Stomach (tissue), 9 donors: Measurements from ENCODE around the gene PRMT3. TPM values are rescaled to one million over a fixed set of nuclear protein-coding genes. Genes with fewer than 3 reads are reported as not detected.

ENCODE experiments used
- DNase-seq, 2 donors: peaks; one replicate each; pipeline versions ENCODE4 v3.0.0 to v3.0.0-alpha.2; 2013 to 2019
- H3K27ac ChIP-seq, 5 donors: fragments of 200-600 bp in 4 of 5; sonication (generic) in 4 of 5; one replicate each; pipeline ENCODE4 v1.5.1; 2013 to 2019; ENCODE audit warnings: mild to moderate bottlenecking in 1 of 5, moderate library complexity in 1 of 5
- H3K27me3 ChIP-seq, 3 donors: fragments of 200-600 bp; sonication (generic); one replicate each; pipeline ENCODE4 v1.5.1; 2017 to 2019; ENCODE audit warnings: mixed run types in 1 of 3
- H3K36me3 ChIP-seq, 4 donors: fragments of 200-600 bp; sonication (generic); 1 replicate in 3 of 4; 2 replicates in 1 of 4; pipeline ENCODE4 v1.5.1; 2016 to 2019
- H3K4me1 ChIP-seq, 4 donors: fragments of 200-600 bp; sonication (generic); one replicate each; pipeline ENCODE4 v1.5.1; 2016 to 2019
- H3K4me3 ChIP-seq, 4 donors: fragments of 200-600 bp; sonication (generic) in 3 of 4; one replicate each; pipeline ENCODE4 v1.5.1; 2016 to 2019; ENCODE audit warnings: mild to moderate bottlenecking in 1 of 4
- H3K9me3 ChIP-seq, 4 donors: fragments of 200-600 bp; sonication (generic); one replicate each; pipeline ENCODE4 v1.5.1; 2016 to 2019
- EP300 ChIP-seq: sonication (generic); formaldehyde crosslinking; IDR thresholded peaks from one replicate; pipeline ENCODE4 v1.6.1; 2017; ENCODE audit warnings: antibody characterized with exemption
- POLR2A ChIP-seq, 4 donors: fragments of 450-650 bp; IDR thresholded peaks; one replicate each; pipeline ENCODE4 v1.6.1; 2016; ENCODE audit warnings: antibody characterized with exemption in 4 of 4, control low read depth in 2 of 4, mild to moderate bottlenecking in 1 of 4, moderate library complexity in 1 of 4
- POLR2AphosphoS5 ChIP-seq, 3 donors: sonication (generic); formaldehyde crosslinking; IDR thresholded peaks; one replicate each; pipeline ENCODE4 v1.6.1; 2016; ENCODE audit warnings: antibody characterized with exemption in 3 of 3
- WGBS, 5 donors: extraction: QIAGEN DNeasy Blood & Tissue Kit in 3 of 5; methylation state at CpG; one replicate each; pipeline versions ENCODE4 v1.1.5 to v1.1.7; 2013 to 2018; 5-methylcytosine and 5-hydroxymethylcytosine counted together
- intact Hi-C: fragments of 100-400 bp; cut with DNase I; formaldehyde crosslinking; loops from one replicate; pipeline ENCODE4 v1.15.1; 2023; ENCODE audit warnings: low total_unique reads
- polyA plus RNA-seq, 3 donors: library from polyadenylated mRNA; stranded (reverse); fragments of 200-250 nt; gene quantifications; one replicate each; pipeline ENCODE4 v1.2.3, GENCODE V29; 2013
- total RNA-seq, 5 donors: library from RNA; depleted of rRNA; stranded (reverse); fragments of >200 nt; gene quantifications; one replicate each; pipeline versions ENCODE4 v1.1.0 to v1.2.3, GENCODE V29; 2014 to 2016
- TF ChIP-seq, protein P1 (sequence below), 7 experiments: fragments of 450-650 bp in 4 of 7; fragments of 200-600 bp in 3 of 7; sonication (generic) in 3 of 7; IDR thresholded peaks; one replicate each; pipeline ENCODE4 v1.5.1; 2016 to 2019; ENCODE audit warnings: antibody characterized with exemption in 7 of 7, control low read depth in 2 of 7, mild to moderate bottlenecking in 1 of 7
- donor health status: healthy with polysubstance abuse.
- donor health status: Bipolar disorder and iron deficiency.
- donor health status: healthy.

The PRMT3 gene
- total and polyA plus RNA-seq, 8 donors: 4.7 to 54.5 (median 9.7) TPM

DNA sequence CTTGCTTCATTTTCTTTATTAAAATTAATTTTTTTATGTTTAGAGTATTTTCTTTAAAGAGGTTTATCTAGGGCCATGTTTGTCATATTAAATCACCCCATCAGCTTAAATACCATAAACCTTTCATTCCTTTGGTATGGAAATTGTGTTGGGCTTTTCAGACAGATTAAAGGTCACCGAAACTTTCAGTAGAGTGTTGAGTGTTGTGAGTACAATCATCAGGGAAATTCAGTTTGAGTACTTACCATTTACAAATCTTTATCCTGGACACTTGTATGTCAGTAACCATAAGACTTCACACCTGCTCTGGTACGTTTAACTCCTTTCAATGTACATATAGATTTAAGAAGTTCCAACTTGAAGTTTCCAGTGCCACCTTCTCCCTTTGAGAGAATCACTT lies 12.0 kb downstream of the PRMT3 start:
- Histone ChIP-seq H3K27me3 (no peaks in the 10 kb centered on the region), H3K9me3 (no peaks in the 10 kb centered on the region), H3K4me3 (no peak overlapping the region), H3K27ac (no peak overlapping the region), H3K4me1 (no peaks in the 10 kb centered on the region), H3K36me3 (peaks cover 0 to 82% (median 74%) of the 10 kb centered on the region in 4 donors)
- no peak for DNase-seq
- intact Hi-C loops: no loop called here
- TF ChIP-seq EP300 (no peak), POLR2AphosphoS5 (IDR thresholded peaks at IDR 0.05) (no peak), POLR2A (IDR thresholded peaks at IDR 0.05) (no peak)
- TF ChIP-seq, protein P1, sequence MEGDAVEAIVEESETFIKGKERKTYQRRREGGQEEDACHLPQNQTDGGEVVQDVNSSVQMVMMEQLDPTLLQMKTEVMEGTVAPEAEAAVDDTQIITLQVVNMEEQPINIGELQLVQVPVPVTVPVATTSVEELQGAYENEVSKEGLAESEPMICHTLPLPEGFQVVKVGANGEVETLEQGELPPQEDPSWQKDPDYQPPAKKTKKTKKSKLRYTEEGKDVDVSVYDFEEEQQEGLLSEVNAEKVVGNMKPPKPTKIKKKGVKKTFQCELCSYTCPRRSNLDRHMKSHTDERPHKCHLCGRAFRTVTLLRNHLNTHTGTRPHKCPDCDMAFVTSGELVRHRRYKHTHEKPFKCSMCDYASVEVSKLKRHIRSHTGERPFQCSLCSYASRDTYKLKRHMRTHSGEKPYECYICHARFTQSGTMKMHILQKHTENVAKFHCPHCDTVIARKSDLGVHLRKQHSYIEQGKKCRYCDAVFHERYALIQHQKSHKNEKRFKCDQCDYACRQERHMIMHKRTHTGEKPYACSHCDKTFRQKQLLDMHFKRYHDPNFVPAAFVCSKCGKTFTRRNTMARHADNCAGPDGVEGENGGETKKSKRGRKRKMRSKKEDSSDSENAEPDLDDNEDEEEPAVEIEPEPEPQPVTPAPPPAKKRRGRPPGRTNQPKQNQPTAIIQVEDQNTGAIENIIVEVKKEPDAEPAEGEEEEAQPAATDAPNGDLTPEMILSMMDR (IDR thresholded peaks at IDR 0.05): no peak
- WGBS, 5 donors: 71 to 91% (median 78%) methylated on average over 2 of the region's 2 CpGs

DNA sequence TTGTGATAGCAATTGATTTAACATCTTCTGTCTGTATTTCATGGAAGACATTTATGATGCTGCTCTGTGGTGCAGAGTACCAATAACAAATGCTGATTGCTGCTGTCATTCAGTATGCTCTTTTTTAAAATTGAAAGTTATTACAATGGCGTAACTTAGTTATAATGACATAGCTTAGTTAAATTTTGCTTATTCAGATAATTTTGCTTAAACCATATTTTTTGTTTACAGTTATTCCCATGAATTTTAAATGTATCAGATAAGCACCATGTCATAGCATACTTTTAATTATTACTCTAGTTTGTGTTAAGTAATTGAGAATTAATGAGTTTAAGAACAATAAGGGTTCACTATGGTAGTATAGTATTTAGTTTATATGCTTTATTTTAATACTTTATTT lies 15.5 kb downstream of the PRMT3 start:
- TF ChIP-seq, protein P1 (IDR thresholded peaks at IDR 0.05): no peak
- TF ChIP-seq EP300 (no peak), POLR2AphosphoS5 (IDR thresholded peaks at IDR 0.05) (no peak), POLR2A (IDR thresholded peaks at IDR 0.05) (no peak)
- intact Hi-C loops: no loop called here
- peaks cover 3 to 80% (median 70%) of the 10 kb centered on the region in 4 donors for H3K36me3 ChIP-seq
- no peak overlapping the region for H3K4me3 ChIP-seq
- H3K4me1 ChIP-seq: no peaks in the 10 kb centered on the region
- 96 to 100% (median 97%) methylated on average over 1 of the region's 1 CpG for WGBS, 5 donors
- no peak for DNase-seq
- H3K27ac ChIP-seq: no peak overlapping the region
- H3K27me3 ChIP-seq: no peaks in the 10 kb centered on the region
- no peaks in the 10 kb centered on the region for H3K9me3 ChIP-seq

DNA sequence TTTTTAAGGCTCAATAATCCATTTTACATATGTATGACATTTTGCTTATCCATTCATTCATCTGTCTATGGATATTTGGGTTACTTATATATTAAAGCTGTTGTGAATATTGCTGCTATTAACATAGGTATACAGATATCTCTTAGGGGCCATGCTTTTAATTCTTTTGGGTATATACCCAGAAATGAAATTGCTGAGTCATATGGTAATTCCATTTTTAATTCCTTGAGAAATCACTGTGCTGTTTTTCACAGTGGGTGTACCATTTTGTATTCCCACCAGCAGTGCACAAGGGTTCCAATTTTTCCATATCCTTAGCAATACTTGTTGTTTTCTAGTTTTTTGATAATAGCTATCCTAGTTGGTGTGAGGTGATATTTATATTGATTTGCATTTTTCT lies 19.0 kb downstream of the PRMT3 start:
- H3K27ac ChIP-seq: no peak overlapping the region
- TF ChIP-seq, protein P1 (IDR thresholded peaks at IDR 0.05): no peak
- no peak for TF ChIP-seq EP300
- no peak for TF ChIP-seq POLR2A (IDR thresholded peaks at IDR 0.05)
- no peak for TF ChIP-seq POLR2AphosphoS5 (IDR thresholded peaks at IDR 0.05)
- no peaks in the 10 kb centered on the region for H3K9me3 ChIP-seq
- DNase-seq: no peak
- H3K36me3 ChIP-seq: peaks cover 3 to 79% (median 73%) of the 10 kb centered on the region in 4 donors
- no peaks in the 10 kb centered on the region for H3K27me3 ChIP-seq
- H3K4me1 ChIP-seq: no peaks in the 10 kb centered on the region
- no peak overlapping the region for H3K4me3 ChIP-seq
- intact Hi-C loops: no loop called here

DNA sequence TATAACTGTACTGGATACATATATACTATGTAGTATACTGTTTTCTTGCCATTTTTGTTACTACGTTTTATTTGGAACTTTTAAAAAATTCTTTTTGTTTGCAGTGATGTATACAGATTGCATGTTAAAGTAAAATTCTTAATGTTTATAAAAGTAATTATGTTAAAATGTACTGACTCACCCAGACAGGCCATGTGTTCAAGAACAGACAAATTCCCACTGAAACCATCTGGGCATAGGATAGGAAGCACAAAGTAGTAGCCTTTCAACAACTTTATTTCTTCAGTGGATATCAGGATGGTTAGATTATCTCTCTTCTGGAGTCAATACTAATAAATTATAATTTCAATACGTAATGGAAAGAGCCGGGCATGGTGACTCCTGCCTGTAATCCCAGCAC lies 19.8 kb downstream of the PRMT3 start:
- WGBS, 5 donors: 64 to 77% (median 66%) methylated on average over 3 of the region's 3 CpGs
- Histone ChIP-seq H3K27ac (no peak overlapping the region), H3K36me3 (peaks cover 3 to 73% (median 69%) of the 10 kb centered on the region in 4 donors), H3K27me3 (no peaks in the 10 kb centered on the region), H3K4me1 (no peaks in the 10 kb centered on the region), H3K9me3 (no peaks in the 10 kb centered on the region), H3K4me3 (no peak overlapping the region)
- TF ChIP-seq POLR2AphosphoS5 (IDR thresholded peaks at IDR 0.05) (no peak), POLR2A (IDR thresholded peaks at IDR 0.05) (no peak), EP300 (no peak)
- TF ChIP-seq, protein P1 (IDR thresholded peaks at IDR 0.05): no peak
- DNase-seq: no peak
- intact Hi-C loops: no loop called here
